Measurements from ENCODE around the gene INPP5A. TPM values are rescaled to one million over a fixed set of nuclear protein-coding genes. Genes with fewer than 3 reads are reported as not detected.

Gene INPP5A
- polyA plus RNA-seq, 2 donors: 9.2 to 12.7 TPM

DNA sequence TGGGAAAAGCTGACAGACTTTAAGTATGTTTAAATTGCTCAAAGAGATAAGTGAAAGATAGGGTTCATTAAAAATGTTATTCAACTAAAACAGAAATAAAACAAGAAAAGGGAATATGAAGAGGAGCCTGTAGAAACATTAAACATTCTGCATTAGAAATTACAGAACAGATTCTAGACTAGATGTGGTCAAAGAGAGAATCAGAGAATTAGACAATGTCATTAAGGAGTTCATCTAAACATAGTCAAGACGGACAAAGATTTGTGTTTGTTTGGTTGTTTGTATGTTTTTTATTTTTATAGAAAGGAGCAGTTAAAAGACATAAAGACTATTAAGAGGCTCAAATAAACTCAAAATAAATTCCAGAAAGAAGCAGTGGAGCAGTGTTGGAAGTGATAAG, 168.4 kb downstream of the INPP5A start:
- H3K27ac ChIP-seq (ENCODE audit: low read depth in 2 of 2, low read length in 1 of 2): no peak overlapping the region
- peaks cover 0 to 3% of the 10 kb centered on the region in 2 donors for H3K4me1 ChIP-seq (ENCODE audit: control insufficient read depth in 2 of 2, insufficient read depth in 2 of 2, low read length in 1 of 2)
- peaks cover 5 to 14% of the 10 kb centered on the region in 2 donors for H3K9me3 ChIP-seq (ENCODE audit: control insufficient read depth in 2 of 2, insufficient read depth in 1 of 2, low read depth in 1 of 2, low read length in 1 of 2)
- H3K4me3 ChIP-seq (ENCODE audit: low read depth in 1 of 2, low read length in 2 of 2): no peak overlapping the region
- H3K36me3 ChIP-seq (ENCODE audit: control insufficient read depth in 2 of 2, insufficient read depth in 2 of 2, low read length in 1 of 2): peaks cover 0 to 30% of the 10 kb centered on the region in 2 donors
- 94 to 96% methylated on average over 1 of the region's 1 CpG for WGBS, 2 donors
- no peaks in the 10 kb centered on the region for H3K27me3 ChIP-seq (ENCODE audit: control insufficient read depth in 1 of 2, insufficient read depth in 2 of 2, low read length in 2 of 2)

DNA sequence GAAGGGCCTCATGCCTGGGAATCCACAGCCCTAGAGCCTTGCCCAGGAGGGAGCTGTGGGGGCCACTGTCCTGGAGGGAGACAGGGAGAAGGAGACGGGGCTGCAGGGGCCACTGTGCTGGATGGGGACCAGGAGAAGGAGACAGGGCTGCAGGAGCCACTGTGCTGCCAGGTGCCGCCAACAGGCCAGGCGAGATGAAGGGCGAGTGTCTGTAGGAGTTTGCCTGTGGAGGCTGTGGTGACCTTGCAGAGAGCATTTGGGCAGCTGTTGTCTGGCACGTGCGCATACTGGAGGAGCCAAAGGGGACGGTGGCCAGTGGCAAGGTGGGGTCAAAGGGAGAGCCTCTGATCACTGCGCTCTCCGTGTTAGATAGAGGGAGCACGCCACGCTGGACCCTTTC, 169.1 kb downstream of the INPP5A start:
- 97 to 98% methylated on average over 11 of the region's 11 CpGs for WGBS, 2 donors
- H3K4me3 ChIP-seq (ENCODE audit: low read depth in 1 of 2, low read length in 2 of 2): no peak overlapping the region
- peaks cover 5 to 14% of the 10 kb centered on the region in 2 donors for H3K9me3 ChIP-seq (ENCODE audit: control insufficient read depth in 2 of 2, insufficient read depth in 1 of 2, low read depth in 1 of 2, low read length in 1 of 2)
- H3K36me3 ChIP-seq (ENCODE audit: control insufficient read depth in 2 of 2, insufficient read depth in 2 of 2, low read length in 1 of 2): peaks cover 0 to 25% of the 10 kb centered on the region in 2 donors
- no peak overlapping the region for H3K27ac ChIP-seq (ENCODE audit: low read depth in 2 of 2, low read length in 1 of 2)
- peaks cover 0 to 3% of the 10 kb centered on the region in 2 donors for H3K4me1 ChIP-seq (ENCODE audit: control insufficient read depth in 2 of 2, insufficient read depth in 2 of 2, low read length in 1 of 2)
- H3K27me3 ChIP-seq (ENCODE audit: control insufficient read depth in 1 of 2, insufficient read depth in 2 of 2, low read length in 2 of 2): no peaks in the 10 kb centered on the region

DNA sequence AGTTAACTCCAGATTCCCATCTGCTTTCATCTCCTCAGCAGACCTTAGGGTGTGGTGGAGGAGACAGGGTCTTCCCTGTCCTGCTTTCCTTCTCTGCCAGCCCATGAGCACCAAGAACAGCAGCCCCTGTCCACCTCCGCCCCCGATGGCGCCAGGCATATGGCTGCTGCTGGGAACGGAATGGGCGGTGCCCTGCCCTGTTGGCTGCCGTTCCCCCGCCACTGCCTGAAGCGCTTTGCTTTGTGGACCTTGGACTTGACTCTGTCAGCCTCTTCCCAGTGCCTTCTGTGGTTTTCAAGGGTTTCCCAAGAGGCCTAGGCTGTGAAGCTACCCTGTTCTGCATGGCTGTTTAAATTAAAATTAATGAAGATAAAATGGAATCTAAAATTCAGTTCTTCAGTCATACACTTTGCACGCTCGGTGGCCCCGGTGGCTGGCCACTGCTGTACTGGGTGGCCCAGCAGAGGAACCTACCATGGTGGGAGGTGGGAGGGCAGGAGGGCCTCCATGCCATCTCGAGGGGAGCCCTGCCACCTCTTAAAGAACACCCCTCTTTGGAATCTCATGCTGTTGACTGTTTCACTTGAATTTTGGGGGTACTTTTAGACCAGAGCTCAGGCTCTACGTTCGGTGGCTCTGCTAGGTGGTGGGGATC, 169.7 kb downstream of the INPP5A start:
- H3K4me3 ChIP-seq (ENCODE audit: low read depth in 1 of 2, low read length in 2 of 2): no peak overlapping the region
- peaks cover 0 to 24% of the 10 kb centered on the region in 2 donors for H3K36me3 ChIP-seq (ENCODE audit: control insufficient read depth in 2 of 2, insufficient read depth in 2 of 2, low read length in 1 of 2)
- no peaks in the 10 kb centered on the region for H3K27me3 ChIP-seq (ENCODE audit: control insufficient read depth in 1 of 2, insufficient read depth in 2 of 2, low read length in 2 of 2)
- H3K4me1 ChIP-seq (ENCODE audit: control insufficient read depth in 2 of 2, insufficient read depth in 2 of 2, low read length in 1 of 2): peaks cover 0 to 3% of the 10 kb centered on the region in 2 donors
- 88 to 93% methylated on average over 14 of the region's 14 CpGs for WGBS, 2 donors
- peaks cover 5 to 14% of the 10 kb centered on the region in 2 donors for H3K9me3 ChIP-seq (ENCODE audit: control insufficient read depth in 2 of 2, insufficient read depth in 1 of 2, low read depth in 1 of 2, low read length in 1 of 2)
- no peak overlapping the region for H3K27ac ChIP-seq (ENCODE audit: low read depth in 2 of 2, low read length in 1 of 2)

DNA sequence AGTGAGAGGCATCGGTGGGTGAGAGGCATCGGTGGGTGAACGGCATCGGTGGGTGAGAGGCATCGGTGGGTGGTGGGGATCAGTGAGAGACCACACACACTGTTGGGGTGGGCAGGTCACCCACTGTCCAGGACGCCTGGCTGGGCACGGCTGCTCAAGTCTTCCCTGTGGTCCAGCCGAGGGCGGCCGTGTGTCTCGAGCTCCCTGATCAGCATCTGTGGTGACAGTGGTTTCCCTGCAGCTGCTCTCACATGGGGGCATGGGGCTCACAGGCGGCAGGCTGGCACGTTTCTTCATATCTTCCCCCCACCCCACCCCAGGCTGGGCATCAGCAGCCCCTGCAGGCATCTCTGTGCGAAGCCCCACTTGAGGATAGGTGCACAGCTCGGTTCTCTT, 170.2 kb downstream of the INPP5A start:
- H3K4me1 ChIP-seq (ENCODE audit: control insufficient read depth in 2 of 2, insufficient read depth in 2 of 2, low read length in 1 of 2): peaks cover 0 to 3% of the 10 kb centered on the region in 2 donors
- no peak overlapping the region for H3K4me3 ChIP-seq (ENCODE audit: low read depth in 1 of 2, low read length in 2 of 2)
- H3K27me3 ChIP-seq (ENCODE audit: control insufficient read depth in 1 of 2, insufficient read depth in 2 of 2, low read length in 2 of 2): no peaks in the 10 kb centered on the region
- WGBS, 2 donors: 96 to 97% methylated on average over 12 to 15 of the region's 15 CpGs
- peaks cover 0 to 26% of the 10 kb centered on the region in 2 donors for H3K36me3 ChIP-seq (ENCODE audit: control insufficient read depth in 2 of 2, insufficient read depth in 2 of 2, low read length in 1 of 2)
- H3K9me3 ChIP-seq (ENCODE audit: control insufficient read depth in 2 of 2, insufficient read depth in 1 of 2, low read depth in 1 of 2, low read length in 1 of 2): peaks cover 5 to 16% of the 10 kb centered on the region in 2 donors
- no peak overlapping the region for H3K27ac ChIP-seq (ENCODE audit: low read depth in 2 of 2, low read length in 1 of 2)

DNA sequence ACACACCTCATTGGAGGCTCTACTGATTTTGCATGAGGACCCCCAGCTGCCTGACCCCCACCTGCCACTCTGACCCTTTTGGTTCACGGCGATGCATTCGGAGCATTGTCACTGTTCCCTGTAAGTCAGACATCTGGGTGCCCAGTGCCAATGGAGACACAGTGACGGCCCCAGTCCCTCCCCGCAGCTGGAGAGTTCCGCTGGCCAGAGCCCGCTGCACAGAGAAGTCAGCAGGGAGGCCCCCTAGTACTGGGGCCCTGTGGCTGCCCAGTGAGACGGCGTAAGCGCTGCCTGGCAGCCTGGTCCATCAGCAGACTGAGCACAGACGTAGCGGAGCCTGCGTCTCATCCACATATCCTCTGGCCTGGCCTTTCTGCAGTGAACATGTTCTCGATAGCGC, 170.9 kb downstream of the INPP5A start:
- Histone ChIP-seq H3K27ac (ENCODE audit: low read depth in 2 of 2, low read length in 1 of 2) (no peak overlapping the region), H3K4me3 (ENCODE audit: low read depth in 1 of 2, low read length in 2 of 2) (no peak overlapping the region), H3K27me3 (ENCODE audit: control insufficient read depth in 1 of 2, insufficient read depth in 2 of 2, low read length in 2 of 2) (no peaks in the 10 kb centered on the region), H3K4me1 (ENCODE audit: control insufficient read depth in 2 of 2, insufficient read depth in 2 of 2, low read length in 1 of 2) (peaks cover 0 to 3% of the 10 kb centered on the region in 2 donors), H3K9me3 (ENCODE audit: control insufficient read depth in 2 of 2, insufficient read depth in 1 of 2, low read depth in 1 of 2, low read length in 1 of 2) (peaks cover 5 to 17% of the 10 kb centered on the region in 2 donors), H3K36me3 (ENCODE audit: control insufficient read depth in 2 of 2, insufficient read depth in 2 of 2, low read length in 1 of 2) (peaks cover 0 to 27% of the 10 kb centered on the region in 2 donors)
- 95% methylated on average over 15 of the region's 15 CpGs for WGBS, 2 donors

DNA sequence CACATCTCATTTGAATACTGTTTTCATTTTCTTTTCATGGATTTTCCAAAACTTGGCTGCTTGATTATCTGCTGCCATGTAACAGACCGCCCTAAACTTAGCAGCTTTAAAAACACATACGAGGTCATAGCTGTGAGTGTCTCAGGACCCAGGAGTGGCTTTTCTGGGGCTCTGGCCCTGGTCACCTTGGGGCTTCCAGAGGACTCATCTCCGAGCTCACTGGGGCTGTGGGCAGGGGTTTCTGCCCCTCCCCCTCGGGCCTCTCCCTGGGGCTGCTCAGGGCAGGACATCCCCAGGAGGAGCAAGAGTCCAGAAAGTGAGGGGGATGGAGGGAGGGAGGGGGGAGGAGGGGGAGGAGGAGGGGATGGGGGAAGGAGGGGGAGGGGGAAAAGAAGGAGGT, 171.3 kb downstream of the INPP5A start:
- WGBS, 2 donors: 86 to 87% methylated on average over 4 of the region's 4 CpGs

DNA sequence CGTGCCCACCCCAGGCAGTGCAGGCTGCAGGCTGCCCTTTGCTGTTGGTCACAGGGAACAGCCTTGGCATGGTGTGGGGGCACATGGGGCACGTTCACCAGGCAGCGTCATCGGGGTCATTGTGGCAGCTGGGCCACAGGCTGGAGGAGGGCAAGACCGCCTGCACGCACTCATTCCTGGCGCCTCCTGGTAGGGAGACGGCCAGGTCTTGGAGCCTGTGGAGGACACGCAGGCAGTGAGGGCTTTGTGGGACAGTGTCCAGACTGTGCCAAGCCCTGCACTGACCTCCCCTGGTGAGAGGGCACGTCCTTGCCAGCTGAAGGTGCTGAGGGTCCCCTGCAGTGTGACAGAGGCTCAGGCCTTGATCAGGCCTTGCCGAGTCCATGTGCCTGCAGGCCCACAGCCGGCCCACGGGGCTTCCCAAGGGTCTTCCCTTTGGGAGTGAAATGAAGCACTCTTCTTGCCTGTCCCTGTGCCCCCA, 171.9 kb downstream of the INPP5A start:
- H3K9me3 ChIP-seq (ENCODE audit: control insufficient read depth in 2 of 2, insufficient read depth in 1 of 2, low read depth in 1 of 2, low read length in 1 of 2): peaks cover 5 to 19% of the 10 kb centered on the region in 2 donors
- peaks cover 0 to 3% of the 10 kb centered on the region in 2 donors for H3K4me1 ChIP-seq (ENCODE audit: control insufficient read depth in 2 of 2, insufficient read depth in 2 of 2, low read length in 1 of 2)
- no peak overlapping the region for H3K27ac ChIP-seq (ENCODE audit: low read depth in 2 of 2, low read length in 1 of 2)
- WGBS, 2 donors: 92 to 95% methylated on average over 13 of the region's 13 CpGs
- H3K27me3 ChIP-seq (ENCODE audit: control insufficient read depth in 1 of 2, insufficient read depth in 2 of 2, low read length in 2 of 2): no peaks in the 10 kb centered on the region
- H3K4me3 ChIP-seq (ENCODE audit: low read depth in 1 of 2, low read length in 2 of 2): no peak overlapping the region
- peaks cover 0 to 27% of the 10 kb centered on the region in 2 donors for H3K36me3 ChIP-seq (ENCODE audit: control insufficient read depth in 2 of 2, insufficient read depth in 2 of 2, low read length in 1 of 2)

More for the DNA sequence above, 171.3 kb downstream of the INPP5A start:
- peaks cover 0 to 25% of the 10 kb centered on the region in 2 donors for H3K36me3 ChIP-seq (ENCODE audit: control insufficient read depth in 2 of 2, insufficient read depth in 2 of 2, low read length in 1 of 2)
- H3K27me3 ChIP-seq (ENCODE audit: control insufficient read depth in 1 of 2, insufficient read depth in 2 of 2, low read length in 2 of 2): no peaks in the 10 kb centered on the region
- H3K9me3 ChIP-seq (ENCODE audit: control insufficient read depth in 2 of 2, insufficient read depth in 1 of 2, low read depth in 1 of 2, low read length in 1 of 2): peaks cover 5 to 19% of the 10 kb centered on the region in 2 donors
- H3K4me3 ChIP-seq (ENCODE audit: low read depth in 1 of 2, low read length in 2 of 2): no peak overlapping the region
- peaks cover 0 to 3% of the 10 kb centered on the region in 2 donors for H3K4me1 ChIP-seq (ENCODE audit: control insufficient read depth in 2 of 2, insufficient read depth in 2 of 2, low read length in 1 of 2)
- no peak overlapping the region for H3K27ac ChIP-seq (ENCODE audit: low read depth in 2 of 2, low read length in 1 of 2)

DNA sequence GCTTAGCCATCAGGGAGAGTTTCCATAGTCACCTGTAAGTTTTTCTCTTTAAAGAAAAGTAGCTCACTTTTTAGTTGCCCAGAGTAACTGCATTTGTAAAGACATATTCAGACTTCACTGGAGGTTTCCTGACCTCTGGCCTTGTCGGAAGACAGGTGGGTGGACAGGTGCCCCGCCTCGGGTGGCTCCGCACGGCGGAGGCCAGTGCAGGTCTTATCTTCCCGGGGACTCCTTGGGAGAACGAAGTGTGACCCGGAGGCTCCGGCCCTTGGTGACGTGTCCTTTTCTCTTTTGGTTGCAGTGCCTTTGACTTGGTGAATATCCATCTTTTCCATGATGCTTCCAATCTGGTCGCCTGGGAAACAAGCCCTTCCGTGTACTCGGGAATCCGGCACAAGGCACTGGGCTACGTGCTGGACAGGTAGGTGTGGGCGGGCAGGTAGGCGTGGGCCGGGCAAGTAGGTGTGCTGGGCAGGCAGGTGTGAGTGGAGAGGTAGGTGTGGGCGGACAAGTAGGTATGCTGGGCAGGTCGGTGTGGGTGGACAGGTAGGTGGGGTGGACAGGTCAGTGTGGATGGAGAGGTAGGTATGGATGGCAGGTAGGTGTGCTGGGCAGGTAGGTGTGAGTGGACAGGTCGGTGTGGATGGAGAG, 172.6 kb downstream of the INPP5A start:
- peaks cover 0 to 27% of the 10 kb centered on the region in 2 donors for H3K36me3 ChIP-seq (ENCODE audit: control insufficient read depth in 2 of 2, insufficient read depth in 2 of 2, low read length in 1 of 2)
- H3K27me3 ChIP-seq (ENCODE audit: control insufficient read depth in 1 of 2, insufficient read depth in 2 of 2, low read length in 2 of 2): no peaks in the 10 kb centered on the region
- H3K4me3 ChIP-seq (ENCODE audit: low read depth in 1 of 2, low read length in 2 of 2): no peak overlapping the region
- H3K9me3 ChIP-seq (ENCODE audit: control insufficient read depth in 2 of 2, insufficient read depth in 1 of 2, low read depth in 1 of 2, low read length in 1 of 2): peaks cover 5 to 16% of the 10 kb centered on the region in 2 donors
- WGBS, 2 donors: 94 to 95% methylated on average over 22 of the region's 22 CpGs
- peaks cover 0 to 3% of the 10 kb centered on the region in 2 donors for H3K4me1 ChIP-seq (ENCODE audit: control insufficient read depth in 2 of 2, insufficient read depth in 2 of 2, low read length in 1 of 2)
- no peak overlapping the region for H3K27ac ChIP-seq (ENCODE audit: low read depth in 2 of 2, low read length in 1 of 2)

DNA sequence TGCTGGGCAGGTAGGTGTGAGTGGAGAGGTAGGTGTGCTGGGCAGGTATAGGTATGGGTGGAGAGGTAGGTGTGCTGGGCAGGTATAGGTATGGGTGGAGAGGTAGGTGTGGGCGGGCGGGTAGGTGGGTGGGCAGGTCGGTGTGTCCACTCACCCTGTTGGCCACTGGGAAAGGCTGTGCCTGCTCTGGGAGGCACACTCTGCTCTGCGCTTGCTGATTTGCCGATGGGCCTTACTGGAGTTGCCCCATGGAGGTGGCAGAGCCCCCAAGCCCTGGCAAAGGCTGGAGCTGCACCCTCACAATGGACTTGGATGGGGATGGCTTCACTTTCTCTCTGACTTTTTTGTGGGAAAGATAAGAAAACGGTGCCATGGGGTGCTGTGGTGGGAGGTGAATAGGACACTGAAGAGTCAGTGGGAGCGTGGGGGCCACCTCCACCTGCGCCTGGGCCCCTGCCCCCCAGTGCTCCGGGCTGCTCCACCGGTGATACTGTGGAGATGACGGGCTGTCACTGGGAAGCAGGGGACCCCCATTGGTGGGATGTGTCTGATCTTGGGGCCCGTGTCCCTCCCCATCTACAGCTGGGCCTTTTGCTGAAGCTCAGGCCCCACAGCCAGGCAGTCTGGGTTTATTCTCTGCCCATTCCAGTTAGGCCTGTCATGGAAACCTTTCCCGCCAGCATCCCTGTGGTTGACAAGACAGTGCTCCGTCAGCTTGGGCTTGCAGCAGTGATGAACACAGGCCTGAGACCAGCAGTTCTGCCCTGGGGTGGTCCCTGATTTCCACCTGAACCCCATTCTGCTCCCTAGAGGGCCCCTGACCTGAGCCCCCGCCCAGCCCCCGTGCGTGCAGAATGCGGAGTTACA, 173.4 kb downstream of the INPP5A start:
- H3K4me1 ChIP-seq (ENCODE audit: control insufficient read depth in 2 of 2, insufficient read depth in 2 of 2, low read length in 1 of 2): peaks cover 0 to 3% of the 10 kb centered on the region in 2 donors
- peaks cover 0 to 28% of the 10 kb centered on the region in 2 donors for H3K36me3 ChIP-seq (ENCODE audit: control insufficient read depth in 2 of 2, insufficient read depth in 2 of 2, low read length in 1 of 2)
- 94 to 96% methylated on average over 18 of the region's 18 CpGs for WGBS, 2 donors
- no peak overlapping the region for H3K4me3 ChIP-seq (ENCODE audit: low read depth in 1 of 2, low read length in 2 of 2)
- no peaks in the 10 kb centered on the region for H3K27me3 ChIP-seq (ENCODE audit: control insufficient read depth in 1 of 2, insufficient read depth in 2 of 2, low read length in 2 of 2)
- no peak overlapping the region for H3K27ac ChIP-seq (ENCODE audit: low read depth in 2 of 2, low read length in 1 of 2)
- H3K9me3 ChIP-seq (ENCODE audit: control insufficient read depth in 2 of 2, insufficient read depth in 1 of 2, low read depth in 1 of 2, low read length in 1 of 2): peaks cover 5 to 10% of the 10 kb centered on the region in 2 donors

All from esophagus (tissue), 2 donors.